ENCODE measurements around the gene ARID1A.

DNA sequence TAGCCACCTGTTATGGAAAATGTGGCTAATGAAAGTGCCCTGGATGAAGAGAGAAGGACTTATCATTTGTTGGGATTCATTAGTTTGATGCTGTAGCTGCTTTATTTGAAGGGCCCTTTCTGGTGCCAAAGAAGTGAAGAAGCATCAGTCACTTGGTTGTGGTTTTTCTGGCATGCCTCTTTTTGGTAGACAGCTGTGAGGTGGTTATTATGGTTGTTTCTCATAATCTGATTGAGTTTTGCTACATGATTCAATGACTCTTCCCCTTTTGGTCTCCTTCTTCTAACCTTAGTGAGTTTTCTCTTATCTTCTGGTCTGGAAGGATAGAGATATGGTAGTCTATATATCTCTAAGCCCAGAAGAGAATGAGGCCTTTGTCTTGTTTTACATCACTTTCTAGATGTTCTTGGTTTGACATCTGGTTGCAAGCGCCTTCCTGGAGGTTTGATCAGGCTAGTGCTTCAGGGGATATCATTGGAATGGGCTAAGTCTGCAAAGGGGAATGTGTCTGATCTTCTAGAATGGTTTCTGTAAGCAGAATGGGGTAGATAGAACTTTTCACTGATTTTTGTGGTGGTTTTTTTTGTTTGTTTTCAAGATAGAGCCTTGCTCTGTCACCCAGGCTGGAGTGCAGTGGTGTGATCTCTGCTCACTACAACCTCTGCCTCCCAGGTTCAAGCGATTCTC lies 26.0 kb downstream of the ARID1A start:
- TF ChIP-seq POLR2A (IDR thresholded peaks at IDR 0.05) (no peak), POLR2AphosphoS5 (IDR thresholded peaks at IDR 0.05) (no peak)
- TF ChIP-seq, protein P1, sequence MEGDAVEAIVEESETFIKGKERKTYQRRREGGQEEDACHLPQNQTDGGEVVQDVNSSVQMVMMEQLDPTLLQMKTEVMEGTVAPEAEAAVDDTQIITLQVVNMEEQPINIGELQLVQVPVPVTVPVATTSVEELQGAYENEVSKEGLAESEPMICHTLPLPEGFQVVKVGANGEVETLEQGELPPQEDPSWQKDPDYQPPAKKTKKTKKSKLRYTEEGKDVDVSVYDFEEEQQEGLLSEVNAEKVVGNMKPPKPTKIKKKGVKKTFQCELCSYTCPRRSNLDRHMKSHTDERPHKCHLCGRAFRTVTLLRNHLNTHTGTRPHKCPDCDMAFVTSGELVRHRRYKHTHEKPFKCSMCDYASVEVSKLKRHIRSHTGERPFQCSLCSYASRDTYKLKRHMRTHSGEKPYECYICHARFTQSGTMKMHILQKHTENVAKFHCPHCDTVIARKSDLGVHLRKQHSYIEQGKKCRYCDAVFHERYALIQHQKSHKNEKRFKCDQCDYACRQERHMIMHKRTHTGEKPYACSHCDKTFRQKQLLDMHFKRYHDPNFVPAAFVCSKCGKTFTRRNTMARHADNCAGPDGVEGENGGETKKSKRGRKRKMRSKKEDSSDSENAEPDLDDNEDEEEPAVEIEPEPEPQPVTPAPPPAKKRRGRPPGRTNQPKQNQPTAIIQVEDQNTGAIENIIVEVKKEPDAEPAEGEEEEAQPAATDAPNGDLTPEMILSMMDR (IDR thresholded peaks at IDR 0.05): no peak

All from sigmoid colon (tissue), 4 donors.